Ascending aorta (tissue), 2 donors: Measurements from ENCODE around the gene DCBLD1. TPM values are rescaled to one million over a fixed set of nuclear protein-coding genes. Genes with fewer than 3 reads are reported as not detected.
A peak's percentile ranks its signal among the peaks of the same experiment; 100 is the strongest.

Experiments
- DNase-seq, 2 donors: peaks; one replicate each; pipeline ENCODE4 v3.0.0-alpha.2; 2019; ENCODE audit warnings: low spot score in 2 of 2
- H3K27ac ChIP-seq, 2 donors: fragments of 200-600 bp; sonication (generic); one replicate each; pipeline ENCODE4 v1.5.1; 2016 to 2017; ENCODE audit warnings: mild to moderate bottlenecking in 1 of 2
- H3K27me3 ChIP-seq: fragments of 200-600 bp; sonication (generic); one replicate; pipeline ENCODE4 v1.5.1; 2017
- H3K36me3 ChIP-seq, 2 donors: fragments of 200-600 bp; sonication (generic); one replicate each; pipeline ENCODE4 v1.5.1; 2016
- H3K4me1 ChIP-seq, 2 donors: fragments of 200-600 bp; sonication (generic); one replicate each; pipeline ENCODE4 v1.5.1; 2016 to 2017; ENCODE audit warnings: mild to moderate bottlenecking in 1 of 2
- H3K4me3 ChIP-seq, 2 donors: fragments of 200-600 bp; sonication (generic); one replicate each; pipeline ENCODE4 v1.5.1; 2016 to 2017; ENCODE audit warnings: mild to moderate bottlenecking in 1 of 2
- H3K9me3 ChIP-seq, 2 donors: fragments of 200-600 bp; sonication (generic); one replicate each; pipeline ENCODE4 v1.5.1; 2016
- CTCF ChIP-seq, 3 experiments: fragments of 200-600 bp in 2 of 3; fragments of 450-650 bp in 1 of 3; sonication (generic) in 2 of 3; IDR thresholded peaks; one replicate each; pipeline ENCODE4 v1.5.1; 2016 to 2019; ENCODE audit warnings: antibody characterized with exemption in 3 of 3, mild to moderate bottlenecking in 1 of 3, moderate library complexity in 1 of 3
- intact Hi-C: fragments of 100-400 bp; cut with DNase I; formaldehyde crosslinking; loops from one replicate; pipeline ENCODE4 v1.15.1; 2023
- total RNA-seq: library from RNA; depleted of rRNA; stranded (reverse); fragments of >200 nt; gene quantifications from one replicate; pipeline ENCODE4 v1.1.0, GENCODE V29; 2016

Gene DCBLD1
- total RNA-seq, 1 donor from 2014 or later, result 0.85 TPM

GRCh38 chr6:117506907-117507306 lies 24.4 kb downstream of the DCBLD1 start:
- TF ChIP-seq CTCF (IDR thresholded peaks at IDR 0.05), result no peak
- peaks cover 0 to 13% of the 10 kb centered on the region in 2 donors for H3K4me1 ChIP-seq
- no peaks in the 10 kb centered on the region for H3K27me3 ChIP-seq
- H3K9me3 ChIP-seq, result no peaks in the 10 kb centered on the region
- intact Hi-C loops, result no loop called here
- DNase-seq, result no peak
- no peak overlapping the region for H3K27ac ChIP-seq
- peaks cover 0 to 6% of the 10 kb centered on the region in 2 donors for H3K36me3 ChIP-seq
- no peak overlapping the region for H3K4me3 ChIP-seq

DNA sequence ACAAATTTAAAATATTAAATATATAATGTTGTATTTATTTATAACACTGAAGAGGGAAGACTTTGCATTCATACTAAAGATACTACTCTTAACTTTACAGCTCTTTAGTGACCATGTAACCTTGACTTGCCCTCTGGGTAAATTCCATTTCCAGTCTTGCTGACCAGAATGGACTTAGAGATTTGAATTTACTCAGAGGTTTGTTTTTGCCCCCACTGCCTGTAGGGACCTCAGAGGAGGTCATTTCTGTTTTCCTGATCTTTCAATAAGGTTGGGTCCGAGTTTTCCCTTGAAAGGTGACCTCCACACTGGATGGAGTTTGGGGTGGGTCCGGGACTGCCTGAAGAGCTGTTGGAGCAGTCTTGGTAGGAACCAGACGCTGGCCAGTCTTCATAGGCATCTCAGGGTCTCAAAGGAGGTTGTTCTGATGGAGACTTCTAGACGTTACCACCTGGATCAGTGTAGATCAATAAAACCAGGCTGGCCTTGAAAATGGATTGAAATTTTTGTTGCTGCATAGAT lies 26.0 kb downstream of the DCBLD1 start:
- TF ChIP-seq CTCF (IDR thresholded peaks at IDR 0.05), result no peak
- H3K4me1 ChIP-seq, result peaks cover 0 to 16% of the 10 kb centered on the region in 2 donors
- no peak overlapping the region for H3K27ac ChIP-seq

GRCh38 chr6:117509021-117509420 lies 26.5 kb downstream of the DCBLD1 start:
- peaks cover 0 to 16% of the 10 kb centered on the region in 2 donors for H3K4me1 ChIP-seq
- H3K27me3 ChIP-seq, result no peaks in the 10 kb centered on the region
- no peak overlapping the region for H3K27ac ChIP-seq
- TF ChIP-seq CTCF (IDR thresholded peaks at IDR 0.05), result no peak
- H3K9me3 ChIP-seq, result no peaks in the 10 kb centered on the region
- H3K4me3 ChIP-seq, result no peak overlapping the region
- H3K36me3 ChIP-seq, result peaks cover 0 to 6% of the 10 kb centered on the region in 2 donors
- no peak for DNase-seq
- intact Hi-C loops, result no loop called here

More for the DNA sequence above, 26.0 kb downstream of the DCBLD1 start:
- Histone ChIP-seq H3K27me3 (no peaks in the 10 kb centered on the region), H3K4me3 (no peak overlapping the region), H3K36me3 (peaks cover 0 to 6% of the 10 kb centered on the region in 2 donors), H3K9me3 (no peaks in the 10 kb centered on the region)
- no peak for DNase-seq
- intact Hi-C loops, result no loop called here

DNA sequence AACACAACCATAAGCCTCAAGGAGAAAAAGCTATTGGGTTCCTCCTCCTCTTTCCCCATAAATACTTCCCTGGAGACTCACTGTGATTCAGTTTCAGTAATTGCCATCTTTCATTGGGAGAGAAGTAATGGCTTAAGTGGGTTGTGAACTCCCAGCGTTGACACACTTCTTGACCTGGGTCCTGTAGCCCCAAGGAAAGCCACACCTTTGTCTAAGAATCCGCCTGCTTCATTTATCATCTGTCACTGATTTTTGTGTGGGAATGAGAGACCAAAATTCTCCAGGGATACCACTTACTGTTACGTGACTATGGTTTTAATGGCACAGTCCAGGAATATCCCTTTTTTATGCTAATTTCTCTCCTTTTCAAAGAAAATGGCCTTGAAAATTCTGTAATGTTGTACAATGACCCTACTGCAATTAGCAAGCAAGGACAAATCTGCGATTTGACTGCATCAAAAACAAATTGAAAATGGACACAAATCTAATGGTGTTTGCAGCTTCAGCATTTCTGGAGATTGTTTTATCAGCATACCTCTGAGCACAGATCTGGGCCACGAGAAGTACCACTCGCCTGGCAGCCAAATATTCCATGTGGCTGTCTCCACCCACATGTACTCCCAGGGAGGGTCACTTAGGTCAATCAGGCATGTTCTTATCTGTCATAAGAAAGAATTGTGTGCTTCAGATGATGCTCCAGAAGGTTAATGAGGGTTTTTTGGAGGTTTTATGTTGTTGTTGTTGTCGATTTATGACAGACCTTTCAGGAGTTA lies 29.8 kb downstream of the DCBLD1 start:
- no peak overlapping the region for H3K4me3 ChIP-seq
- DNase-seq, result no peak
- H3K27me3 ChIP-seq, result no peaks in the 10 kb centered on the region
- intact Hi-C loops, result no loop called here
- no peak for TF ChIP-seq CTCF (IDR thresholded peaks at IDR 0.05)
- H3K27ac ChIP-seq, result peak overlapping the region in 1 of 2 donors; percentile 40
- no peaks in the 10 kb centered on the region for H3K9me3 ChIP-seq
- no peaks in the 10 kb centered on the region for H3K36me3 ChIP-seq
- H3K4me1 ChIP-seq, result peaks cover 0 to 12% of the 10 kb centered on the region in 2 donors

DNA sequence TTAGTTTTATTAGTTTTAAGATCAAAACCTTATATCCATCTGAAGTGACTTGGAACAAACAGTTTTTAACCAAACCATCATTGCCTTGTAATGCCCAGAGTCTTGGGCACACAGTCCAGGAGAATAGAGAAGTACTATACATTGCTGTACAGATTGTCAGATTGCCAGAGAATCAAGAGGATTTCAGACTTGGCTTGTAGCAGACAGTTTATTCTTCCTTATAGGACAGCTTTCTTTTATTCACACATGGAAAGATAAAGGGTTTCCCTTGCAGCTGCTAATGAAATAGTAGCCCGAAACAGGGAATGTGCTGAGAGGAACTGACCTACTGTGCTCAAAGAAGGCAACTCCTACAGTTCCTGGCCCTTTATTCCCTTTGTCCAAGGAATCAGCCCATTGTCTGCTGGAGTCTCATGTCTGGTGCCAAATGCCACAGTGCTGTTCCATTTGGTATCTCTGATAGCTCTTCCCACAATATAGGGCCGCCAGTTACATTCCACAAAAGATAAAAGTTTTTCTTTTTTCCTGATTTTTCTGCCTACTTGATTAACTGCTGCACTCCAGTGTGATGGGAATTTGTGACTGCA lies 30.6 kb downstream of the DCBLD1 start:
- Histone ChIP-seq H3K4me3 (no peak overlapping the region), H3K27ac (no peak overlapping the region), H3K9me3 (no peaks in the 10 kb centered on the region), H3K4me1 (peaks cover 0 to 6% of the 10 kb centered on the region in 2 donors), H3K27me3 (no peaks in the 10 kb centered on the region), H3K36me3 (no peaks in the 10 kb centered on the region)
- DNase-seq, result no peak
- intact Hi-C loops, result no loop called here
- TF ChIP-seq CTCF (IDR thresholded peaks at IDR 0.05), result no peak
